Measurements from ENCODE around the gene CHST4. TPM values are rescaled to one million over a fixed set of nuclear protein-coding genes. Genes with fewer than 3 reads are reported as not detected.
A peak's percentile ranks its signal among the peaks of the same experiment; 100 is the strongest.

Gene CHST4
- total and polyA plus RNA-seq, 9 of the 15 experiments (the other 6 are each of a cell fraction or from before 2014, with no cell fraction given): 0.07 TPM; not detected in 8

DNA sequence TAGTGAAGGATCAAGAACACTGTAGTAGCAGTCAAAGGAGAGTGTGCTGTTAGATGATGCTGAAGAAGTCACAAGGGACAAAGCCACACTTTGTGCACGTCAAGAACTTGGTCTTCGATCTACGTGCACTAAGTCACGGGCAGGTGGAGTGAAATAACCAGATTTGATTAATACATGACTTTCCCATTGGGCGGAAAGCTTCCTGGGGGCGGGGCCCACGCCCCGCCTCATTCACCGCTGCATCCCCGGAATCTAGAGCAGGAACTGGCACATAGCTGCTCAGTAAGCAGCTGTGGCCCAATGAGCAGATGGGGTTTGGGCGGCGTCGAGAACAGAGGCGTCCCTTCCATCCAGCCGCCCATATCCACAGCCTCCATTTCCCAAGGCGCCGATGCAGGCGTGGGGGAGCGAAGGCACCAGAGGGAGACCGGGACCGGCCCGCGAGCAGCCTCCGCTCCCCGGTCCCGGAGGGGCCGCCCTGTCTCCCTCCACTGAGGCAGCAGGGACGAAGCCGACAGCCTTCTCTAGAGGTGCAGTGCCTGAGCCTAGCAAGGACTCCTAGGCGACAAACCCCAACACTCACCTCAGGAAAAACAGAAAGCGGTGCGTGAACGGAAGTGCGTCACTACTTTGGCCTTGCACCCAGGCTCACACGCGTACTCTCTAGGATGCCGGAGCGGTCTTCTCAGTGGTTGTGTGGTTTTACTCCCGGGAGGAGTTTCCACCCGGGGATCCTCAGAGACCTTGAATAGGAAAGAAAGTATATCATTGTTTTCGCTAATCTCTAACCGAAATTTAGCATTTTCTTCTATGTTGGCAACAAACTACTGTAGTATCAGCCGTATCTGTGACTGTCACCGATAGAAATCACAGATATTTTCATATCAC is 42.0 kb upstream of the CHST4 start (continued):
- TF ChIP-seq ZFPM2 (CRISPR knock-in tag; IDR thresholded peaks at IDR 0.05) (no peak), FOXA1 (IDR thresholded peaks at IDR 0.05; ENCODE audit: borderline replicate concordance) (no peak), CBX3 (IDR thresholded peaks at IDR 0.05; ENCODE audit: borderline replicate concordance in 1 of 2, low read length in 2 of 2) (no peak), YY1 (IDR thresholded peaks at IDR 0.05; ENCODE audit: borderline replicate concordance in 1 of 3, control insufficient read depth in 1 of 3, extremely low read depth in 1 of 3, insufficient read depth in 3 of 3, insufficient read length in 1 of 3, insufficient replicate concordance in 2 of 3, low read depth in 1 of 3, low read length in 2 of 3) (peak in 1 of 3 experiments; percentile 34), NCOA2 (IDR thresholded peaks at IDR 0.05; ENCODE audit: partially characterized antibody in 2 of 2) (no peak), RFX5 (IDR thresholded peaks at IDR 0.05; ENCODE audit: low read depth, low read length) (no peak), MIER1 (IDR thresholded peaks at IDR 0.05; ENCODE audit: low read depth) (0 out of 2 replicates have a peak, but pooled peaks have one; percentile 41), AFF4 (CRISPR knock-in tag; IDR thresholded peaks at IDR 0.05) (no peak), TCFL5 (CRISPR knock-in tag; conservative IDR thresholded peaks at IDR 0.05) (no peak), HDAC8 (tag; IDR thresholded peaks at IDR 0.05) (no peak), KLF13 (tag; IDR thresholded peaks at IDR 0.05; ENCODE audit: borderline replicate concordance, low read depth) (no peak), ZNF507 (tag; conservative IDR thresholded peaks at IDR 0.05) (no peak), PRPF4 (IDR thresholded peaks at IDR 0.05; ENCODE audit: insufficient read depth, low read depth, low read length, poor library complexity, severe bottlenecking) (no peak), E2F6 (IDR thresholded peaks at IDR 0.05; ENCODE audit: borderline replicate concordance in 1 of 2, extremely low read depth in 1 of 2, insufficient read depth in 1 of 2, insufficient read length in 1 of 2, low read depth in 1 of 2, low read length in 1 of 2, poor library complexity in 1 of 2, severe bottlenecking in 1 of 2) (peak in 1 of 2 experiments; percentile 41), CGGBP1 (CRISPR knock-in tag; IDR thresholded peaks at IDR 0.05) (no peak), ZSCAN29 (IDR thresholded peaks at IDR 0.05) (no peak), GABPA (tag; conservative IDR thresholded peaks at IDR 0.05; ENCODE audit: low read depth) (peak; percentile 95)
- TF ChIP-seq, protein P1, sequence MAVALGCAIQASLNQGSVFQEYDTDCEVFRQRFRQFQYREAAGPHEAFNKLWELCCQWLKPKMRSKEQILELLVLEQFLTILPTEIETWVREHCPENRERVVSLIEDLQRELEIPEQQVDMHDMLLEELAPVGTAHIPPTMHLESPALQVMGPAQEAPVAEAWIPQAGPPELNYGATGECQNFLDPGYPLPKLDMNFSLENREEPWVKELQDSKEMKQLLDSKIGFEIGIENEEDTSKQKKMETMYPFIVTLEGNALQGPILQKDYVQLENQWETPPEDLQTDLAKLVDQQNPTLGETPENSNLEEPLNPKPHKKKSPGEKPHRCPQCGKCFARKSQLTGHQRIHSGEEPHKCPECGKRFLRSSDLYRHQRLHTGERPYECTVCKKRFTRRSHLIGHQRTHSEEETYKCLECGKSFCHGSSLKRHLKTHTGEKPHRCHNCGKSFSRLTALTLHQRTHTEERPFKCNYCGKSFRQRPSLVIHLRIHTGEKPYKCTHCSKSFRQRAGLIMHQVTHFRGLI (CRISPR knock-in tag; IDR thresholded peaks at IDR 0.05): no peak

All from K562 (cell line).